ENCODE data around the gene RBMY1D. TPM values are rescaled to one million over a fixed set of nuclear protein-coding genes. Genes with fewer than 3 reads are reported as not detected.

Gene RBMY1D
- polyA plus RNA-seq, 1 of the 3 experiments (the other 2 are of a cell fraction) = not detected

DNA sequence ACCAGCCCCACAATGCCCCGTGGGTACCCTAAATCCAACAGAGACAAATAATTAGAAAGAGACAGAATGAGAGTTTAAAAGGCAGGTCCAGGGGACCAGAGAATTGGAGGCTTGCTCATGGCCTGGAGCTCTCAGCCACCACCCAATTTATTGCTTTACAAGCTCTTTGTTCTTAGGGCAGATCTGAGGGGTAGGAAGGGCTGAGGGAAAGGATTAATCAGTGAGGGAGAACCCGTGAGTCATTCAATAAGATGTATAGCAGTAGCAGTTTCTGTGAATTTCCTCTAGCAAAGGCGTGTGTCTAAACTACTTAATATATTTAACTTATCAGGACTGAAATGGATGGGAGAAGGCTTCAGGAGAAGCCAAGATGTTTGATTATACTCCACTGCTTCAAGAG is 48.8 kb downstream of the RBMY1D start (continued):
- TF ChIP-seq, protein P1, sequence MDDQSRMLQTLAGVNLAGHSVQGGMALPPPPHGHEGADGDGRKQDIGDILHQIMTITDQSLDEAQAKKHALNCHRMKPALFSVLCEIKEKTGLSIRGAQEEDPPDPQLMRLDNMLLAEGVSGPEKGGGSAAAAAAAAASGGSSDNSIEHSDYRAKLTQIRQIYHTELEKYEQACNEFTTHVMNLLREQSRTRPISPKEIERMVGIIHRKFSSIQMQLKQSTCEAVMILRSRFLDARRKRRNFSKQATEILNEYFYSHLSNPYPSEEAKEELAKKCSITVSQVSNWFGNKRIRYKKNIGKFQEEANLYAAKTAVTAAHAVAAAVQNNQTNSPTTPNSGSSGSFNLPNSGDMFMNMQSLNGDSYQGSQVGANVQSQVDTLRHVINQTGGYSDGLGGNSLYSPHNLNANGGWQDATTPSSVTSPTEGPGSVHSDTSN (IDR thresholded peaks at IDR 0.05) = no peak

DNA sequence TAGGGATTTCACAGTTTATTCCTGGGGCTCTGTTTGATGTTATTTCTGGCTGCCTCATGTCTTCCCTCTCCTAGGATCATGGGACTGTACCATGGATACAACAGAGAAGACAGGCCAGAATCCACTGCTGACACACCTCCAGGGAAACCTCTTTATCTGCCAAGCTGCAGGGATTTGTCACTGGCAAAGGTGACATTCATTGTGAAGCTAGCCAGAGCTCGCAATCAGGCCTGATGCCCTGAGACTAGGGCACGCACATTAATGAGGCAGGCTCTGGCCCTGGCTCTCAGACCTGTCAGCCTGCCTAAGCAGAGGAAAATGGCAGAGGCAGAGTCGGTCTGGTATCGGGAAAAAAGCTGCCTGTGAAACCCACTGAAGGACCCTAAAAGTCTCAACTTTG is 52.2 kb downstream of the RBMY1D start:
- Histone ChIP-seq H3K36me3 (replicated peaks in 1 of 2; ENCODE audit: control insufficient read depth in 1 of 2, insufficient read depth in 2 of 2, low read length in 1 of 2) (no peaks in the 10 kb centered on the region), H3K27ac (ENCODE audit: low read depth in 2 of 2, low read length in 1 of 2) (no peak overlapping the region), H4K20me1 (ENCODE audit: insufficient read depth) (no peaks in the 10 kb centered on the region), H3K4me1 (ENCODE audit: control insufficient read depth in 1 of 2, insufficient read depth in 2 of 2, low read depth in 1 of 2, low read length in 1 of 2) (no peaks in the 10 kb centered on the region), H3K4me3 (ENCODE audit: low read depth in 2 of 2, low read length in 1 of 2) (no peak overlapping the region), H3K27me3 (ENCODE audit: insufficient read depth) (no peaks in the 10 kb centered on the region), H3K9me2 (no peaks in the 10 kb centered on the region), H3K9ac (no peak overlapping the region), H2AFZ (ENCODE audit: low read depth) (no peak overlapping the region), H3F3A (replicated peaks; ENCODE audit: insufficient read depth) (no peaks in the 10 kb centered on the region), H3K4me2 (no peak overlapping the region), H3K79me2 (ENCODE audit: insufficient read depth) (no peaks in the 10 kb centered on the region), H3K9me3 (no peaks in the 10 kb centered on the region)
- no peak for DNase-seq
- POLR2A ChIA-PET = no interaction called here
- no CpG with 5 or more reads among the region's 4 CpGs for WGBS (ENCODE audit: low lambda C conversion rate)
- TF ChIP-seq YY1 (IDR thresholded peaks at IDR 0.05; ENCODE audit: low read depth) = no peak
- CTCF ChIA-PET = no interaction called here

DNA sequence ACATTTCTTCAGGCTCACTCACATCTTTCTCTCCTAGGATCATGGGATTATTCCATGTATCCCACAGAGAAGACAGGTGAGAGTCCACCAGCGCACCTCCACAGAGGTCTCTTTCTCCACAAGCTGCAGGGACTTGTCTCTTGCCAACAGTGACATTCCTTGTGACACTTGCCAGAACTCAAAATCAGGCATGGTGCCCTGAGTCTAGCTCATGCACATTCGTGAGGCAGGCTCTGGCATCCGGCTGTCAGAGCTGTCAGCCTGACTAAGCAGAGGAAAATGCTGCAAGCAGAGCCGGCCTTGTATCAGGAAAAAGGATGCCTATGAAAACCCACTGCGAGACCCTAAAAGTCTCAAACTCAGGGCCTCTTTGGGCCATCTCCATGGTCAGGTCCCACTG is 54.8 kb downstream of the RBMY1D start:
- Histone ChIP-seq H3K36me3 (replicated peaks in 1 of 2; ENCODE audit: control insufficient read depth in 1 of 2, insufficient read depth in 2 of 2, low read length in 1 of 2) (no peaks in the 10 kb centered on the region), H3K9me2 (no peaks in the 10 kb centered on the region), H3K27ac (ENCODE audit: low read depth in 2 of 2, low read length in 1 of 2) (no peak overlapping the region), H3K79me2 (ENCODE audit: insufficient read depth) (no peaks in the 10 kb centered on the region), H3K9me3 (no peaks in the 10 kb centered on the region), H3F3A (replicated peaks; ENCODE audit: insufficient read depth) (no peaks in the 10 kb centered on the region), H3K4me1 (ENCODE audit: control insufficient read depth in 1 of 2, insufficient read depth in 2 of 2, low read depth in 1 of 2, low read length in 1 of 2) (no peaks in the 10 kb centered on the region), H2AFZ (ENCODE audit: low read depth) (no peak overlapping the region), H3K4me2 (no peak overlapping the region), H4K20me1 (ENCODE audit: insufficient read depth) (no peaks in the 10 kb centered on the region), H3K27me3 (ENCODE audit: insufficient read depth) (no peaks in the 10 kb centered on the region), H3K4me3 (ENCODE audit: low read depth in 2 of 2, low read length in 1 of 2) (no peak overlapping the region), H3K9ac (no peak overlapping the region)
- WGBS (ENCODE audit: low lambda C conversion rate) = no CpG with 5 or more reads among the region's 5 CpGs
- DNase-seq = no peak
- ChIA-PET POLR2A (no interaction called here), CTCF (no interaction called here)
- TF ChIP-seq MXI1 (IDR thresholded peaks at IDR 0.05; ENCODE audit: low read depth, low read length) = no peak
- TF ChIP-seq, protein P1 (IDR thresholded peaks at IDR 0.05) = no peak
- TF ChIP-seq TAF1 (IDR thresholded peaks at IDR 0.05; ENCODE audit: borderline replicate concordance, low read depth, low read length) = no peak
- TF ChIP-seq, protein P2, sequence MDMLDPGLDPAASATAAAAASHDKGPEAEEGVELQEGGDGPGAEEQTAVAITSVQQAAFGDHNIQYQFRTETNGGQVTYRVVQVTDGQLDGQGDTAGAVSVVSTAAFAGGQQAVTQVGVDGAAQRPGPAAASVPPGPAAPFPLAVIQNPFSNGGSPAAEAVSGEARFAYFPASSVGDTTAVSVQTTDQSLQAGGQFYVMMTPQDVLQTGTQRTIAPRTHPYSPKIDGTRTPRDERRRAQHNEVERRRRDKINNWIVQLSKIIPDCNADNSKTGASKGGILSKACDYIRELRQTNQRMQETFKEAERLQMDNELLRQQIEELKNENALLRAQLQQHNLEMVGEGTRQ (IDR thresholded peaks at IDR 0.05; ENCODE audit: borderline replicate concordance, low read depth, low read length) = no peak
- TF ChIP-seq MEF2A (IDR thresholded peaks at IDR 0.05; ENCODE audit: borderline replicate concordance, low read depth) = no peak
- TF ChIP-seq RFX5 (IDR thresholded peaks at IDR 0.05; ENCODE audit: low read length) = no peak
- TF ChIP-seq YY1 (IDR thresholded peaks at IDR 0.05; ENCODE audit: low read depth) = no peak
- TF ChIP-seq FOXJ3 (CRISPR knock-in tag; IDR thresholded peaks at IDR 0.05) = no peak
- TF ChIP-seq SIN3A (IDR thresholded peaks at IDR 0.05; ENCODE audit: borderline replicate concordance, low read depth, low read length) = no peak
- no peak for TF ChIP-seq GATA2 (CRISPR knock-in tag; IDR thresholded peaks at IDR 0.05)
- no peak for TF ChIP-seq FOSL2 (IDR thresholded peaks at IDR 0.05; ENCODE audit: borderline replicate concordance, low read depth)
- TF ChIP-seq FOXM1 (IDR thresholded peaks at IDR 0.05; ENCODE audit: low read depth) = no peak
- no peak for TF ChIP-seq CHD2 (IDR thresholded peaks at IDR 0.05; ENCODE audit: low read length, partially characterized antibody)
- TF ChIP-seq, protein P3, sequence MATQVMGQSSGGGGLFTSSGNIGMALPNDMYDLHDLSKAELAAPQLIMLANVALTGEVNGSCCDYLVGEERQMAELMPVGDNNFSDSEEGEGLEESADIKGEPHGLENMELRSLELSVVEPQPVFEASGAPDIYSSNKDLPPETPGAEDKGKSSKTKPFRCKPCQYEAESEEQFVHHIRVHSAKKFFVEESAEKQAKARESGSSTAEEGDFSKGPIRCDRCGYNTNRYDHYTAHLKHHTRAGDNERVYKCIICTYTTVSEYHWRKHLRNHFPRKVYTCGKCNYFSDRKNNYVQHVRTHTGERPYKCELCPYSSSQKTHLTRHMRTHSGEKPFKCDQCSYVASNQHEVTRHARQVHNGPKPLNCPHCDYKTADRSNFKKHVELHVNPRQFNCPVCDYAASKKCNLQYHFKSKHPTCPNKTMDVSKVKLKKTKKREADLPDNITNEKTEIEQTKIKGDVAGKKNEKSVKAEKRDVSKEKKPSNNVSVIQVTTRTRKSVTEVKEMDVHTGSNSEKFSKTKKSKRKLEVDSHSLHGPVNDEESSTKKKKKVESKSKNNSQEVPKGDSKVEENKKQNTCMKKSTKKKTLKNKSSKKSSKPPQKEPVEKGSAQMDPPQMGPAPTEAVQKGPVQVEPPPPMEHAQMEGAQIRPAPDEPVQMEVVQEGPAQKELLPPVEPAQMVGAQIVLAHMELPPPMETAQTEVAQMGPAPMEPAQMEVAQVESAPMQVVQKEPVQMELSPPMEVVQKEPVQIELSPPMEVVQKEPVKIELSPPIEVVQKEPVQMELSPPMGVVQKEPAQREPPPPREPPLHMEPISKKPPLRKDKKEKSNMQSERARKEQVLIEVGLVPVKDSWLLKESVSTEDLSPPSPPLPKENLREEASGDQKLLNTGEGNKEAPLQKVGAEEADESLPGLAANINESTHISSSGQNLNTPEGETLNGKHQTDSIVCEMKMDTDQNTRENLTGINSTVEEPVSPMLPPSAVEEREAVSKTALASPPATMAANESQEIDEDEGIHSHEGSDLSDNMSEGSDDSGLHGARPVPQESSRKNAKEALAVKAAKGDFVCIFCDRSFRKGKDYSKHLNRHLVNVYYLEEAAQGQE (IDR thresholded peaks at IDR 0.05; ENCODE audit: low read depth, low read length) = no peak
- no peak for TF ChIP-seq SMC3 (IDR thresholded peaks at IDR 0.05; ENCODE audit: low read depth, low read length)
- TF ChIP-seq RXRA (IDR thresholded peaks at IDR 0.05; ENCODE audit: borderline replicate concordance, low read depth) = no peak

Measured in SK-N-SH (cell line).